ENCODE measurements around the gene CHERP.
A peak's percentile ranks its signal among the peaks of the same experiment; 100 is the strongest.
"Not testable (repeated sequence)": the region's sequence is repeated elsewhere in the genome, so short reads cannot be mapped to it uniquely, and the experiment has no call there.

CHERP gene

GRCh38 chr19:16497042-16497441 lies 45.2 kb downstream of the CHERP start:
- H3K4me2 ChIP-seq (ENCODE audit: low read length, poor library complexity, severe bottlenecking), result peak overlapping the region; percentile 76
- peak overlapping the region; percentile 97 for H3K9ac ChIP-seq (ENCODE audit: low read length)
- no peak overlapping the region for H4K8ac ChIP-seq (ENCODE audit: low read length)
- no peaks in the 10 kb centered on the region for H3K27me3 ChIP-seq (ENCODE audit: control insufficient read depth in 1 of 2, insufficient read depth in 1 of 2, low read length in 2 of 2)
- no peak overlapping the region for H3K14ac ChIP-seq (ENCODE audit: low read length in 2 of 2)
- H2AK5ac ChIP-seq (ENCODE audit: low read length, severe bottlenecking), result no peak overlapping the region
- H3K36me3 ChIP-seq (ENCODE audit: control insufficient read depth in 1 of 2, insufficient read depth in 2 of 2, low read depth in 1 of 2, low read length in 2 of 2), result peaks cover 4 to 13% of the 10 kb centered on the region in 2 experiments
- 90% methylated on average over 12 of the region's 12 CpGs for WGBS
- H3K18ac ChIP-seq (ENCODE audit: low read depth in 1 of 2, low read length in 2 of 2), result no peak overlapping the region
- H2AFZ ChIP-seq (ENCODE audit: low read depth, low read length), result no peak overlapping the region
- H2BK120ac ChIP-seq (ENCODE audit: low read depth, low read length), result no peak overlapping the region
- H3K4me3 ChIP-seq (ENCODE audit: insufficient read depth in 1 of 2, low read depth in 1 of 2, low read length in 2 of 2), result peak overlapping the region in 1 of 2 experiments; percentile 94
- H3K4ac ChIP-seq (ENCODE audit: low read depth in 1 of 2, low read length in 2 of 2), result peak overlapping the region in 1 of 2 experiments; percentile 26
- no peak overlapping the region for H3K27ac ChIP-seq (ENCODE audit: low read length, poor library complexity, severe bottlenecking)
- no peaks in the 10 kb centered on the region for H3K9me3 ChIP-seq (ENCODE audit: control insufficient read depth, low read length)
- H3K79me1 ChIP-seq (replicated peaks; ENCODE audit: low read length, poor library complexity, severe bottlenecking), result peaks cover 10% of the 10 kb centered on the region
- H3K23ac ChIP-seq (ENCODE audit: low read length in 2 of 2), result peak overlapping the region in 1 of 2 experiments; percentile 23
- H2BK12ac ChIP-seq (ENCODE audit: low read length in 2 of 2), result no peak overlapping the region
- H2BK5ac ChIP-seq (ENCODE audit: low read depth, low read length, poor library complexity, severe bottlenecking), result no peak overlapping the region
- peak; percentile 19 for DNase-seq
- H3K4me1 ChIP-seq (ENCODE audit: control insufficient read depth, insufficient read depth, low read depth, low read length), result peaks cover 9% of the 10 kb centered on the region
- no peak overlapping the region for H4K91ac ChIP-seq (ENCODE audit: low read length)
- no peak overlapping the region for H2BK15ac ChIP-seq (ENCODE audit: low read depth, poor library complexity, severe bottlenecking)

- peak overlapping the region in 1 of 2 experiments; percentile 81 for H3K18ac ChIP-seq (ENCODE audit: low read depth in 1 of 2, low read length in 2 of 2)
Observed at GRCh38 chr19:16496613-16496983, 45.6 kb downstream of the CHERP start.

GRCh38 chr19:16495982-16496612 lies 46.1 kb downstream of the CHERP start, which contains the start of the genes C19orf44 and CALR3:
Gene C19orf44 (plus strand): TSS chr19:16496394. CDS start chr19:16500793, 4,399 bp downstream.
Gene CALR3 (minus strand): TSS chr19:16496167. CDS start chr19:16496129, 38 bp downstream.
- WGBS, result 2% methylated on average over 52 of the region's 52 CpGs
- Histone ChIP-seq H3K27ac (ENCODE audit: low read length, poor library complexity, severe bottlenecking) (no peak within 1 kb of the TSS), H3K14ac (ENCODE audit: low read length in 2 of 2) (no peak within 1 kb of the TSS), H3K27me3 (ENCODE audit: control insufficient read depth in 1 of 2, insufficient read depth in 1 of 2, low read length in 2 of 2) (no peaks in the 10 kb centered on the region), H2BK5ac (ENCODE audit: low read depth, low read length, poor library complexity, severe bottlenecking) (no peak within 1 kb of the TSS), H3K79me1 (replicated peaks; ENCODE audit: low read length, poor library complexity, severe bottlenecking) (peaks cover 8% of the 10 kb centered on the region), H2AFZ (ENCODE audit: low read depth, low read length) (peak within 1 kb of the TSS; percentile 55), H3K4ac (ENCODE audit: low read depth in 1 of 2, low read length in 2 of 2) (peak within 1 kb of the TSS in 1 of 2 experiments; percentile 91), H3K4me3 (ENCODE audit: insufficient read depth in 1 of 2, low read depth in 1 of 2, low read length in 2 of 2) (peak within 1 kb of the TSS; percentile 69 to 94), H3K36me3 (ENCODE audit: control insufficient read depth in 1 of 2, insufficient read depth in 2 of 2, low read depth in 1 of 2, low read length in 2 of 2) (peaks cover 4 to 7% of the 10 kb centered on the region in 2 experiments), H2BK120ac (ENCODE audit: low read depth, low read length) (no peak within 1 kb of the TSS), H2BK15ac (ENCODE audit: low read depth, poor library complexity, severe bottlenecking) (peak within 1 kb of the TSS; percentile 77), H3K4me1 (ENCODE audit: control insufficient read depth, insufficient read depth, low read depth, low read length) (peaks cover 9% of the 10 kb centered on the region), H3K9me3 (ENCODE audit: control insufficient read depth, low read length) (no peaks in the 10 kb centered on the region), H3K9ac (ENCODE audit: low read length) (peak within 1 kb of the TSS; percentile 97), H4K8ac (ENCODE audit: low read length) (peak within 1 kb of the TSS; percentile 93), H4K91ac (ENCODE audit: low read length) (peak within 1 kb of the TSS; percentile 70), H3K23ac (ENCODE audit: low read length in 2 of 2) (peak within 1 kb of the TSS in 1 of 2 experiments; percentile 23), H3K4me2 (ENCODE audit: low read length, poor library complexity, severe bottlenecking) (peak within 1 kb of the TSS; percentile 84), H2BK12ac (ENCODE audit: low read length in 2 of 2) (no peak within 1 kb of the TSS), H2AK5ac (ENCODE audit: low read length, severe bottlenecking) (peak within 1 kb of the TSS; percentile 68), H3K18ac (ENCODE audit: low read depth in 1 of 2, low read length in 2 of 2) (peak within 1 kb of the TSS; percentile 81 to 86)
- peak; percentile 99 for DNase-seq

More at GRCh38 chr19:16496613-16496983, 45.6 kb downstream of the CHERP start:
- Histone ChIP-seq H2BK15ac (ENCODE audit: low read depth, poor library complexity, severe bottlenecking) (peak overlapping the region; percentile 66), H3K4me2 (ENCODE audit: low read length, poor library complexity, severe bottlenecking) (peak overlapping the region; percentile 76), H2AFZ (ENCODE audit: low read depth, low read length) (peak overlapping the region; percentile 48), H3K4me1 (ENCODE audit: control insufficient read depth, insufficient read depth, low read depth, low read length) (peaks cover 9% of the 10 kb centered on the region), H4K8ac (ENCODE audit: low read length) (no peak overlapping the region), H3K79me1 (replicated peaks; ENCODE audit: low read length, poor library complexity, severe bottlenecking) (peaks cover 10% of the 10 kb centered on the region), H3K4ac (ENCODE audit: low read depth in 1 of 2, low read length in 2 of 2) (peak overlapping the region in 1 of 2 experiments; percentile 26), H2AK5ac (ENCODE audit: low read length, severe bottlenecking) (no peak overlapping the region), H3K27ac (ENCODE audit: low read length, poor library complexity, severe bottlenecking) (no peak overlapping the region), H3K9ac (ENCODE audit: low read length) (peak overlapping the region; percentile 97), H2BK5ac (ENCODE audit: low read depth, low read length, poor library complexity, severe bottlenecking) (no peak overlapping the region), H2BK120ac (ENCODE audit: low read depth, low read length) (no peak overlapping the region), H2BK12ac (ENCODE audit: low read length in 2 of 2) (no peak overlapping the region), H3K27me3 (ENCODE audit: control insufficient read depth in 1 of 2, insufficient read depth in 1 of 2, low read length in 2 of 2) (no peaks in the 10 kb centered on the region), H3K14ac (ENCODE audit: low read length in 2 of 2) (no peak overlapping the region), H3K9me3 (ENCODE audit: control insufficient read depth, low read length) (no peaks in the 10 kb centered on the region), H3K36me3 (ENCODE audit: control insufficient read depth in 1 of 2, insufficient read depth in 2 of 2, low read depth in 1 of 2, low read length in 2 of 2) (peaks cover 4 to 10% of the 10 kb centered on the region in 2 experiments), H3K4me3 (ENCODE audit: insufficient read depth in 1 of 2, low read depth in 1 of 2, low read length in 2 of 2) (peak overlapping the region; percentile 69 to 94), H4K91ac (ENCODE audit: low read length) (no peak overlapping the region), H3K23ac (ENCODE audit: low read length in 2 of 2) (no peak overlapping the region)
- 89% methylated on average over 11 of the region's 16 CpGs for WGBS
- no peak for DNase-seq

GRCh38 chr19:16486476-16486875 lies 55.8 kb downstream of the CHERP start:
- H3K27ac ChIP-seq (ENCODE audit: low read length, poor library complexity, severe bottlenecking); H3K23ac ChIP-seq (ENCODE audit: low read length in 2 of 2); H3K4me3 ChIP-seq (ENCODE audit: insufficient read depth in 1 of 2, low read depth in 1 of 2, low read length in 2 of 2); H2AK5ac ChIP-seq (ENCODE audit: low read length, severe bottlenecking); H2BK120ac ChIP-seq (ENCODE audit: low read depth, low read length); H3K27me3 ChIP-seq (ENCODE audit: control insufficient read depth in 1 of 2, insufficient read depth in 1 of 2, low read length in 2 of 2); H2BK15ac ChIP-seq (ENCODE audit: low read depth, poor library complexity, severe bottlenecking); H3K14ac ChIP-seq (ENCODE audit: low read length in 2 of 2); H3K4ac ChIP-seq (ENCODE audit: low read depth in 1 of 2, low read length in 2 of 2); H2AFZ ChIP-seq (ENCODE audit: low read depth, low read length); H2BK5ac ChIP-seq (ENCODE audit: low read depth, low read length, poor library complexity, severe bottlenecking); H3K79me1 ChIP-seq (replicated peaks; ENCODE audit: low read length, poor library complexity, severe bottlenecking); H2BK12ac ChIP-seq (ENCODE audit: low read length in 2 of 2); H4K91ac ChIP-seq (ENCODE audit: low read length); H3K4me1 ChIP-seq (ENCODE audit: control insufficient read depth, insufficient read depth, low read depth, low read length); H3K9ac ChIP-seq (ENCODE audit: low read length); H4K8ac ChIP-seq (ENCODE audit: low read length); H3K36me3 ChIP-seq (ENCODE audit: control insufficient read depth in 1 of 2, insufficient read depth in 2 of 2, low read depth in 1 of 2, low read length in 2 of 2); H3K9me3 ChIP-seq (ENCODE audit: control insufficient read depth, low read length); H3K4me2 ChIP-seq (ENCODE audit: low read length, poor library complexity, severe bottlenecking); H3K18ac ChIP-seq (ENCODE audit: low read depth in 1 of 2, low read length in 2 of 2): not testable (repeated sequence)
- peak; percentile 28 for DNase-seq
- 67% methylated on average over 1 of the region's 4 CpGs for WGBS

All from mesenchymal stem cell (in vitro differentiated cells and primary cell).